ENCODE measurements around the gene PLS3. TPM values are rescaled to one million over a fixed set of nuclear protein-coding genes. Genes with fewer than 3 reads are reported as not detected.

The PLS3 gene
- total and polyA plus RNA-seq, 11 donors = 17.5 to 61.8 (median 36.6) TPM

GRCh38 chrX:115616943-115617563 lies 56.1 kb downstream of the PLS3 start:
- intact Hi-C loops (cut with DNase I) = loop anchor here in 2 of 10 donors (5.0 to 10.0 kb wide), 2 partner anchors 52 to 55 kb away; partner anchors contain the start of gene PLS3 (in 2 of the 2)
- 44 to 75% (median 59%) methylated on average over 5 of the region's 5 CpGs for WGBS, 4 donors
- H3K4me1 ChIP-seq = peaks cover 0 to 73% (median 11%) of the 10 kb centered on the region in 12 donors
- peaks cover 0 to 59% (median 0%) of the 10 kb centered on the region in 9 donors for H3K27me3 ChIP-seq
- no peaks in the 10 kb centered on the region for H3K9me3 ChIP-seq
- ATAC-seq = peak in 3 of 4 donors; percentile 41 to 59 (median 49)
- H3K4me3 ChIP-seq = peak overlapping the region in 2 of 12 donors; percentile 19 to 37
- H3K27ac ChIP-seq = peak overlapping the region in 11 of 12 donors; percentile 4 to 91 (median 76)
- peaks cover 0 to 11% (median 0%) of the 10 kb centered on the region in 9 donors for H3K36me3 ChIP-seq
- no peak for DNase-seq
- TF ChIP-seq POLR2A (IDR thresholded peaks at IDR 0.05) (no peak), CTCF (IDR thresholded peaks at IDR 0.05) (no peak)

DNA sequence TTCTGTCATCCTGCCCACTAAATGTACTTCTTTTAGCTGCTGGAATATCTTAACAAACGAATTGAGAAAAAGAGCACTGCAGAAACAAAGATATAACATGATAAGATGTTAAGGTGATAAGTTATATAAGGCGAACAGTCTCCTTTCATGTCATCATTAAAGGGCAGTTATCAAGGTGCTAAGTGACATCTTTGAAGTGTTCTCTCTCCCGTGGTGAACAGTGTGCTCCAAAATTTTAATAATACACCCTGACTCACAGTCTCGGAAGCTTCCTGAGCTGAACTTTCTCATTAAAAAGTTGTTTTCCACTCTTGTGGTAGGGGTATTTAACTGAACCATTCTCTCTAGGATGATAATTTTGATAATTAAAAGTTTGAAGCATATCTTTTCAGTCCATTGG lies 61.6 kb downstream of the PLS3 start:
- H3K4me1 ChIP-seq = peaks cover 0 to 51% (median 9%) of the 10 kb centered on the region in 12 donors
- peaks cover 0 to 25% (median 3%) of the 10 kb centered on the region in 9 donors for H3K36me3 ChIP-seq
- WGBS, 4 donors = 26 to 43% (median 36%) methylated on average over 4 of the region's 4 CpGs
- H3K4me3 ChIP-seq = no peak overlapping the region
- intact Hi-C loops (cut with DNase I) = loop anchor here in 2 of 10 donors (10.0 kb wide), 1 partner anchor 58 kb away; the partner anchor contains the start of gene PLS3 (in 2 of the 2)
- peaks cover 0 to 52% (median 0%) of the 10 kb centered on the region in 9 donors for H3K27me3 ChIP-seq
- H3K27ac ChIP-seq = peak overlapping the region in 7 of 12 donors; percentile 19 to 70 (median 49)
- TF ChIP-seq POLR2A (IDR thresholded peaks at IDR 0.05) (no peak), CTCF (IDR thresholded peaks at IDR 0.05) (no peak)
- DNase-seq (no peak), ATAC-seq (peak in 2 of 4 donors; percentile 61 to 71)
- no peaks in the 10 kb centered on the region for H3K9me3 ChIP-seq

GRCh38 chrX:115624916-115625315 lies 63.9 kb downstream of the PLS3 start:
- Histone ChIP-seq H3K27me3 (peaks cover 0 to 41% (median 0%) of the 10 kb centered on the region in 9 donors), H3K9me3 (no peaks in the 10 kb centered on the region), H3K4me1 (peaks cover 0 to 55% (median 8%) of the 10 kb centered on the region in 12 donors), H3K27ac (peak overlapping the region in 7 of 12 donors; percentile 40 to 73 (median 64)), H3K4me3 (no peak overlapping the region), H3K36me3 (peaks cover 0 to 47% (median 3%) of the 10 kb centered on the region in 9 donors)
- DNase-seq = no peak
- intact Hi-C loops (cut with DNase I) = loop anchor here in 4 of 10 donors (5.0 to 10.0 kb wide), 2 partner anchors 60 to 63 kb away; partner anchors contain the start of gene PLS3 (in 4 of the 4)
- 73 to 89% (median 83%) methylated on average over 1 of the region's 1 CpG for WGBS, 4 donors
- TF ChIP-seq CTCF (IDR thresholded peaks at IDR 0.05) (no peak), POLR2A (IDR thresholded peaks at IDR 0.05) (no peak)
- ATAC-seq = no peak
